Epithelial cell of prostate (primary cell): ENCODE results near the gene PIK3R3.
"Not testable (repeated sequence)": the region's sequence is repeated elsewhere in the genome, so short reads cannot be mapped to it uniquely, and the experiment has no call there.

Experiments
- DNase-seq: peaks from one replicate; pipeline ENCODE4 v3.0.0-alpha.2; 2011; ENCODE audit warnings: low read depth, low spot score
- H3K27ac ChIP-seq: fragments of 450-650 bp; 2 replicates; pipeline ENCODE4 v1.5.1; 2017; ENCODE audit warnings: mild to moderate bottlenecking

The PIK3R3 gene

DNA sequence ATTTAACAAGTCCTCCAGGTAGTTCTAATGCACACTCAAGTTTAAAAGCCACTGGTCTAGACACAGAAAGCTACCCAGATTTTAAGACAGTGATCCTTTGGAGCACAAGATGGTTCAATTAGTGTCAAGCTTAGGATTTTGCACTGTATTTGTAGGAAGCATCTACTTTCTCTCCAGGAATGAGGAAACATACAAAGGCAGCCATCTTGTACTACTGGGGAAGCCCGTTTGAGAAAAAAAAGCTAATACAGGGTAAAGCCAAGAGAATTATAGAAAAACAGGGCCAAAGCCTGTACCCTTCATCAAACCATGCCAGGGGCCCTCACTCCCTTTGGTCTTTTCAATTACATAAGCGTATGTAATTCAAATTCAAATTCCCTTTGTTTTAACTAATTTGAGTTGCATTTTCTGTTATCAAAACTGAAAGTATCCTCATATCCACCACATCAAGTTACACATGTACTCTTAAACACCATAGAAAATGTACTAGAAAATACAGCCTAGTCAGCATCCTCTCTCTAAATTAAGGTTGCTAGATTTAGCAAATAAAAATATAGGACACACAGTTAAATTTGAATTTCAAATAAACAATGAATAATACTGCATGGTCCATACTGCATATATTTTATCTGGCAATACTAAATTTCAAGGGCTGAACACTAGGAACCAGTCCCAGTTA lies 17.4 kb downstream of the PIK3R3 start:
- H3K27ac ChIP-seq: no peak overlapping the region
- DNase-seq: no peak

DNA sequence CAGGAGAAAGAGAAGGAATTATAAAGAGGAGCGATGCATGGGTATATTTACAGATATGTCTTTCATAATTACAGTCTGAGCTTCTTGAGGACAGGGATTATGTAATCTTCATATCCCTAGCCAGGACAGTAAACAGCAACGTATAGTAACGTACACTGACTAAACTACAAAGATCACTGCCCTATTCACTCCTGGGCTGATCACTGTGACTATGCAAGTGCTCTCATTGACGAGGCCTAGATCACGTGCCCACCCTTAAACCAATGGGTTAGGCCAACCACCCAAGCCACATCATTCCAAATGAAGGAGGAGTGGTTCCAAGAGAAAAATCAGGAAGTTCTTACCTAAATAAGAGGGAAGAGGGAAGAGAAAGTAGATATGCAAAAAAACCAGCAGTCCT lies 18.5 kb downstream of the PIK3R3 start:
- no peak overlapping the region for H3K27ac ChIP-seq
- no peak for DNase-seq

DNA sequence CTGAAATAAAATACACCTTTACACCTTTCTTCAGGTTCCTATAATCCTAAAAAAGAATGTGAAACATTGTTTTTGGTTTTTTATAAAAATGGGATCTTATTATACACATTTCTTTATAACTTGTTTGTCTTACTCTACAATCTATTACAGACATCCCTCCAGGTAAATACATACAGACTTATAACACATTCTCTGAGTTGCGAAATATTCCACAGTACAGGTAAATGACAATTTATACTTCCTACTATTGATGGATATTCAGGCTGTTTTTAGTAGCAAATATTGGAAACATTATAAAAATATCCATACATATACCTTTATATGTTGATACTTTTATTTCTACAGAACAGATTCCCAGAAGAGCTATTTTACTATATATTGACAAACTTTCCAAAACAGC lies 20.3 kb downstream of the PIK3R3 start:
- no peak overlapping the region for H3K27ac ChIP-seq
- no peak for DNase-seq

DNA sequence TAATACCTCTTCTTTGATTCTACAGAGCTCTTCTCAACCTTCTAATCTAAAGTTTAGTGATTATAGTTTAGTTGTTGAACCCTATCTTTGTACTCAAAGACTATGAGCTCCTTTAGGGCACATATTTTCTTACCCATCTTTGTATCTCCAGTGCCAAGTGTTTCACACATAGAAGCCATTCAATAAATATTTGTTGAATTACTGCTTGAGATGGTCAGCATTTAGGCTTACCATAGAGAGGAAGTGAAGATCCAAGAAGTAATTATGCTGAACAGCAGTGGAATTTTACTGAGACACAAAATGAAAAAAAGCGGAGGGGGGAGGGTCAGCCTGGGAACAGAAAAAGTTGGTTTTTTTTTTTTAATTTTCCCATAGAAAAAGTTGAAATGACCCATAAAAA lies 21.9 kb downstream of the PIK3R3 start:
- no peak for DNase-seq
- no peak overlapping the region for H3K27ac ChIP-seq

DNA sequence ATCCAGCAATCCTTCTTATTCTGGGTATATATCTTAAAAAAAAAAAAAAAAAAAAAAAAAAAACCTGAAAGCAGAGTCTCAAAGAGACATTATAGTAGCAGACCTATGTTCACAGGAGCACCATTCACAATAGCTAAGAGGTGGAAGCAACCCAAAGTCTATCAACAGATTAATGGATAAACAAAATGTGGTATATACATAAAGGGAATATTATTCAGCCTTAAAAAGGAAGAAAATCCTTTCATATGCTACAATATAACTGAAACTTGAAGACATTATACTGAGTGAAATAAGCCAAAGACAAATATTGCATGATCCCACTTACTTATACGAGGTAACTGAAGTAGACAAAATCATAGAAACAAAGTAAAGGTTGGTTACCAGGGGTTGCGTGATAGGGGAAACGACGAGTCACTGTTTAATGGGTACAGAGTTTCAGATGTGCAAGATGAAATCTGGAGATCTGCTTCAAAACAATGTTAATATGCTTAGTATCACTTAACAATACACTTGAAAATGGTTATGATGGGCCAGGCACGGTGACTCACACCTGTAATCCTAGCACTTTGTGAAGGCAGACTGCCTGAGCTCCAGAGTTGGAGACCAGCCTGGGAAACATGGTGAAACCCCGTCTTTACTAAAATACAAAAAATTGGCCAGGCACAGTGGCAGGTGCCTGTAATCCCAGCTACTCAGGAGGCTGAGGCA lies 29.5 kb downstream of the PIK3R3 start:
- DNase-seq: no peak
- no peak overlapping the region for H3K27ac ChIP-seq

DNA sequence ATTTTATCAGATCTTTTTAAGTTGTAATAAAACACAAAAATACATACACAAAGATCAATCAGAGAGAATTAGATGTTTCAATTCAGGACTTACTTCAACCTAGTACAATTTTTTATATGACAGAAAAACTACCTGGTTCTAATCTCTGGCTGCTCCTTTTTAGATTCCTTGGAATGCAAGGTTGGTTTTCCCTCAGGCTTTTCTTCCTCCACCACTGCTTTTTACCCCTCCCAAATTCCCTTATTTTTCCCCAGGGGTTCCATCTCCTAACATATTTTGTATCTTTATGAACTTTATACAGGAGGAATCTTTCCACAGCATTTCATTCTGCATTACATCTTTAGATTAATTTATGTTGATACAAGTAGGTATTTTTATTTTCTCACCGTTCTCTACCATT lies 33.2 kb downstream of the PIK3R3 start:
- no peak for DNase-seq
- no peak overlapping the region for H3K27ac ChIP-seq

DNA sequence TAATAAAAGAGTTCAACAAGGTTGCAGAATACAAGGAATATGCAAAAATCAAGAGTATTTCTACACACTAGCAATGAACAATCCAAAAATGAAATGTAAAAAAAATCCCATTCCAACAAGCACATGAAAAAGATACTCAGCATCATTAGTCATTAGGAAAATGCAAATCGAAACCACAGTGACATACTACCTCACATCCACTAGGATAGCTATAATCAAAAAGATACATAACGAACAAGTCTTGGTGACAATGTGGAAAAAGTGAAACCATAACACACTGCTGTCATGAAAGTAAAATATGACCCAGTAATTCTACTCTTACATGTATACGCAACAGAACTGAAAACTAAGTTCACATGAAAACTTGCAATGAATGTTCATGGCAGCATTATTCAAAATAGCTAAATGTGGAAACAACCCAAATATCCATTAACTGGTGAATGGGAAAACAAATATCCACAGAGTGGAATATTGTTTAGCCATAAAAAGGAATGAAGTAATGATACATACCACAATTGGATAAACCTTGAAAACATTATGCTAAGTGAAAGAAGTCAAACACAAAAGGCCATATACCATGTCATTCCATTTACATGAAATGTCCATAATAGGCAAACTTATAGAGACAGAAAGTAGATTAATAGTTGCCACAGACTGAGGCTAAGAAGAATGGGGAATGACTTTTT lies 34.3 kb downstream of the PIK3R3 start:
- no peak for DNase-seq
- H3K27ac ChIP-seq: no peak overlapping the region

DNA sequence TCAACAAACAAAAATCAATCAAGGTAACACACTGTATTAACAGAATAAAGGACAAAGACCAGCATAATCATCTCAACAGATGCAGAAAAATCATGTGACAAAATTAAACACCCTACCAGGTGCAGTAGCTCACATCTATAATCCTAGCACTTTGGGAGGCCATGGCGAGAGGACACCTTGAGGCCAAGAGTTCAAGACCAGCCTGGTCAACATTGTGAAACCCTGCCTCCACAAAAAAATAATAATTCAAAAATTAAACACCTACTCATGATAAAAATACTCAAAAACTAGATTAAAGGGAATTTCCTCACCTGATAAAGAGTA lies 35.3 kb downstream of the PIK3R3 start:
- no peak overlapping the region for H3K27ac ChIP-seq

DNA sequence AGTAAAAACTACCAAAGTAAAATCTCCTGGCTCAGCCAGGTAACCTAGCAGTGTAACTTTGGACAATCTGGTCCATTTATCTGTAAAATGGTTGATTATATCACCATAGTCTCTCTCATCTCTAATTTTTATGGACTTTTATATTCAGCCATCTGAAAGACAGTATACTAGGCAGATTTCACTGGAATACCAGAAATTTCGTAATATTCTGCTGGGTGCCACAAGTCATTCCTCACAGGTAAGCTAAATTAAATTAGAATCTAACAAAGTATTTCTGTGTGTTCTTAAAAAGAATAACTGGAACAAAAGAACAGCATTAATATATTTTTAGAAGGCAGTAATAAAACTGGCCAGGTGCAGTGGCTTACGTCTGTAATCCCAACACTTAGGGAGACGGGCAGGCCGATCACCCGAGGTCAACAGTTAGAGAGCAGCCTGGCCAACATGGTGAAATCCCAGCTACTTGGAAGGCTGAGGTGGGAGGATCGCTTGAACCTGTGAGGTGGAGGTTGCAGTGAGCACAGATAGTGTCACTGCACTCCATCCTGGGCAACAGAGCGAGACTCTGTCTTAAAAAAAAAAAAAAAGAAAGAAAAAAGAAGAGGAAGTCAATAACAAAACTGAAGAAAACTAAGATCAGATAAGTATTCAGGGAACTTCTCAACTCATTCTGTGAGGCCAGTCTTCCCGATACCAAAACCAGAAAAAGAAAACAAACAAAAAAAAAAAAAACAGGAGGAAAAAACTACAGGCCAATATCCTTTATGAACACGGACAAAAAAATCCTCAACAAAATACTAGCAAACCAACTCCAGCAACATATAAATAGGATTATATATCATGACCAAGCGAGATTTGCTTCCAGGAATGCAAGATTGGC lies 35.9 kb downstream of the PIK3R3 start:
- no peak overlapping the region for H3K27ac ChIP-seq
- DNase-seq: no peak

More for the DNA sequence above, 35.3 kb downstream of the PIK3R3 start:
- no peak for DNase-seq

DNA sequence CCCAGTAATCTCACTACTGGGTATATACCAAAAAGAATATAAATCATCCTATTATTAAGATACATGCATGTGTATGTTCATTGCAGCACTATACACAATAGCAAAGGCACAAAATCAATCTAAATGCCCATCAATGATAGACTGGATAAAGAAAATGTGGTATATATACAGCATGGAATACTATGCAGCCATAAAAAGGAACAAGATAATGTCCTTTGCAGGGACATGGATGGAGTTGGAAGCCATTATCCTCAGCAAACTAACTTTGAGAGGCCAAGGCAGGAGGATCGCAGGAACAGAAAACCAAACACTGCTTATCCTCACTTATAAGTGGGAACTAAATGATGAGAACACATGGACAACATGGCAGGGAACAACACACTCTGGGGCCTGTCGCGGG lies 37.3 kb downstream of the PIK3R3 start:
- H3K27ac ChIP-seq, DNase-seq: not testable (repeated sequence)

DNA sequence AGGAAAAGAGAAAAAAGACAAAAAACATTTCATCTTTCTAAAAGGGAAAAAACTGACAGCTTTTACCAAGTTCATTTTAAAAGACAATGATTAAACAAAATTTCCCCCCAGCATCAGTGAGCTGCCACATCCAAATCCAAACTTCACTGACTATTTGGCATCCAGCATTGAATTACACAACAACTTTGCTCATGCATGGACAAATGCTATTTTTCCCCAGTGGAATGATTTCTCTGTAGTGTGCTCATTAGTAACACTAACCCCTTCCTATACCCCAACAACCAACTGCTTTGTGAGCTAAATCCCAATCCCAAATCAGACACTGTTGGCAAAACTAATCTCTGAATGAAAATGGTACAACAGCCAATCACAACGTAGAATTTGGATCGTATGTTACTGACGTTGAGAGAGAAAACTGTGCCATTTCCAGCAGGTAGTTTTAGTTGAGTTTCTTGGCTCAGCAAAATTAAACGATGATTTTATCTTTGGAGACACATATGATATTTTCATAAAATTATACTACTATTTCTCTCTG lies 37.9 kb downstream of the PIK3R3 start:
- no peak for DNase-seq
- H3K27ac ChIP-seq: no peak overlapping the region

DNA sequence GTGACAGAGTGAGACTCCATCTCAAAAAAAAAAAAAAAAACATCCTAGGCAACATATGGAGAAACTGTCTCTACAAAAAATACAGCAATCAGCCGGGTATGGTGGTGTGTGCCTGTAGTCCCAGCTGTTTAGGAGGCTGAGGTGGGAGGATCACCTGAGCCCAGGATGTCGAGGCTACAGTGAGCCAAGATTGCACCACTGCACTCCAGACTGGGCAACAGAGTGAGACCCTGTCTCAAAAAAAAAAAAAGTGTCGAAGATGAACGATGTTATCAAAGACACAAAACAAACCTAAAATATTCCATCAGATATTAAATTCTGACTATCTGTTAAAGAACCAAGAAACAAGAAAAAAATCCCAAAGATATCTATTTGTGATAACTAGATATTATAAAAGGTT lies 38.6 kb downstream of the PIK3R3 start:
- not testable (repeated sequence) for DNase-seq, H3K27ac ChIP-seq

DNA sequence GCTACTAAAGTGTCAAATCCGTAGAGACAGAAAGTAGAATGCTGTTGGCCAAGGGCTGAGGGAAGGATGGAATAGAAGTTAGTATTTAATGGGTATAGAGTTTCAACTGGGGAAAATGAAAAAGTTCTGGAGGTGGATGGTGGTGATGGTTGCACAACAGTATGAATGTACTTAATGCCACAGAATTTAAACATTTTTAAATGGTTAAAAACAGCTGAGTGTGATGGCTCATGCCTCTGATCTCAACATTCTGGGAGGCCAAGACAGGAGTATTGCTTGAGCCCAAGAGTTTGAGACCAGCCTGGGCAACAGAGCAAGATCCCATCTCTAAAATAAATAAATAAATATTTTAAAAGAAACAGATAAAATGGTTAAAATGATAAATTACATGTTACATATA lies 44.5 kb downstream of the PIK3R3 start:
- H3K27ac ChIP-seq: no peak overlapping the region
- no peak for DNase-seq

DNA sequence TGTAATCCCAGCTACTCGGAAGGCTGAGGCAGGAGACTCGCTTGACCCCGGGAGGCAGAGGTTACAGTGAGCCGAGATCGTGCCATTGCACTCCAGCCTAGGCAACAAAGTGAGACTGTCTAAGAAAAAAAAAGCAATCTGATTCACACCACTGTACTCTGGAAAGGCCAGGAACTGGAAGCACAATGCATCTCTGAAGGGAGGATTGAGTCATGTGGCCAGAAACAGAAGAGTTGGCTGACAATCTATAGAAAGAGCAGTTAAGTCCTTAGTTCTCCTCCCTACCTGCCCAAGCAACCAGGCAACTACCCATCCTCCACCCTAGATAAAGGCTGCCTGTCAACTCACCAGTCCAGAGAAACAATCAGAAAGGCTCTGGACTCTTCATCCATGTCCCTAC lies 45.9 kb downstream of the PIK3R3 start:
- peak overlapping the region; percentile 85 for H3K27ac ChIP-seq
- no peak for DNase-seq

DNA sequence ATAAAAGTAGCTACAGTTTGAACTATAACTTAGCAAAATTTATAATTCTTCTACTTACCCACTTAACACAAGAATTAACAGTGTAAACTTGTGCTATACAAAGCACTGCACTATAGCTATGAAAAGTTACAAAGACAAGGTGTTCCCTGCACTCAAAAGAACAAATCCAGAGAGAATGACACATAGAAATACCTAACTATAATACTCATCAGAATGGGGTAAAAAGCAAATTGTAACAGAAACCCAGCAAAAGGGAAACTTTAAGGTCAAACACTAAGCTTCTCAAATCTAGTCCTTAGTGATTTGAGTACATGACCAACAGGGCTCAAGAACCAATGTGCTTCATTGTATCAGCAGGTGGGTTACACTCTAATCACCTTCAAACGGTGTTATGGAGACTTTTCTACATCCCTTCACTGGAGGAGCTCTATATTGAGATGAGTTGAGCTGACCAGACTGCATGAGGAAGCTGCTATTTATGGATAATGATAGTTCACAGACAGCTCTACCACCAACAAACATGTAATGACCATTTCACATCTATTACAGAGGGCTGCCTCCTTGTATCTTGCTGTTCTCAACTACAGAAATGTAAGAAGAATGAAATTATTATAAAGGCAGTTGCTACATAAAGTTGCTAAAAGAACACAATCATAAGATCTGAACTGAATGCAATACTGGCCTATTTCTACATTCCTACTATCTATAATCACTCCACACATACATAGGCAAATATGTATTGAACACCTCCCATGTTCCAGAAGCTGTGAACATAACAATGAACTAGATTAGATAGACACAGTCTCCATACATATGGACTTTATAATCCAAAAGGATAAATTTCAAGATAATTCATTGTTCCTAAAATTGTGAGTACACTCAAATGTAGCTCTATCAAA lies 47.6 kb downstream of the PIK3R3 start:
- DNase-seq: no peak
- H3K27ac ChIP-seq: peak overlapping the region; percentile 85

DNA sequence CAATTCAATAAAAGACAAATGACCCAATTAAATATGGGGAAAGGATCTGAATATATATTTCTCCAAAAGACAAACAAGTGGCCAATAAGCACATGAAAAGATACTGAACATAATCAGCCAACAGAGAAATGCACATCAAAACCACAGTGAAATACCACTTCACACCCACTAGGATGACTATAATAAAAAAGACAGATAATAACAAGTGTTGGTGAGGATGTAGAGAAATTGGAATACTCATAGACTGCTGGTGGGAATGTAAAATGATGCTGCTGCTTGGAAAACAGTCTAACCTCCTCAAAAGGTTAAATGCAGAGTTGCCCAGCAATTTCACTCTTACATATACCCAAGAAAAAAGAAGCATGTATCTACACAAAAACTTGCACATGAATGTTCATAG lies 48.9 kb downstream of the PIK3R3 start:
- H3K27ac ChIP-seq: peak overlapping the region; percentile 85
- DNase-seq: no peak

DNA sequence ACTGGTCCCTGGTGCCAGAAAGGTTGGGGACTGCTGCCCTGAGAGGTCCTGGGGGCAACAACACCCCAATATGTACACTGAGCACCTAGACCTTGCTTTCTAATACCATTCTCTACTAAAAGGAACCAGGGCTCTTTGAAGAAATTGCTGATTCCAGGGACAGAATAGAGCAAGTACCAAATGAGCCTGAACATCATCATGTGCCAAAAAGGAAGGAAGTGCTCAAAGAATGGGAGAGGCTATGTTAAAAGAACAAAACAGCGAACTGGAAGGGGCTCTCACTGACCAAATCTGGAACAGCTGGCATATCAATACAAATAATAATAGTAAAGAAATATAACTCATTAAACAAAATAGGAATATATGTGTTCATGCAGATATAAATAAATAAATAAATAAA lies 50.8 kb downstream of the PIK3R3 start:
- H3K27ac ChIP-seq: no peak overlapping the region
- no peak for DNase-seq

DNA sequence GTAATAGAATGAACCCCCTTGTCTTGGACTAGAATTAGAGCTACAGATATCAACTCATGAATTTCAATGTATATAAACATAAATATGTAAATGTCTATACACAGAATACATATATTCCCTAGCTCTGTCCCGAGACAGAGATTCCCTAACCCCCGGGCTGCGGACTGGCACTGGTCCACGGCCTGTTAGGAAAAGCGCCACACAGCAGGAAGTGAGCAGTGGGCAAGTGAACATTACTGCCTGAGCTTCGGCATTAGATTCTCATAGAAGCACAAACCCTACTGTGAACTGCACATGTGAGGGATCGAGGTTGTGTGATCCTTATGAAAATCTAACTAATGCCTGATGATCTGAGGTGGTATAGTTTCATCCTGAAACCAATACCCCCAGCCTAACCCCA lies 51.2 kb downstream of the PIK3R3 start:
- no peak overlapping the region for H3K27ac ChIP-seq
- no peak for DNase-seq

DNA sequence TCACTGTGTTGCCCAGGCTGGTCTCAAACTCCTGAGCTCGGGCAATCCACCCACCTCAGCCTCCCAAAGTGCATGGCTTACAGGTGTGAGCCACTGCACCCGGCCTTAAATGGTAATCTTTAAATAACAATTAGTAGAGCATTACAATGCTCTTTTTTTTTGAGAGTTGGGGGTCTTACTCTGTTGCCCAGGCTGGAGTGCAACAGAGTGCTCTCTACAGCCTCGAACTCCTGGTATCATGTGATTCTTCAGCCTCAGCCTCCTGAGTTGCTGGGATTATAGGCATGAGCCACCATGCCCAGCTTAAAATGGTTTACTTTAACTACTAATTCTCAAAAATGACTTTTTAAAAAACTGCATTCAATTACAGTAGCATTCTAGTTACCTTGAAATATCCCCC lies 52.2 kb downstream of the PIK3R3 start:
- no peak overlapping the region for H3K27ac ChIP-seq
- no peak for DNase-seq
